HepG2 (cell line): ENCODE measurements around the gene GHSR.

Experiments used
- CTCF ChIP-seq: sonication (generic); formaldehyde crosslinking; IDR thresholded peaks from 2 replicates; pipeline ENCODE4 v1.5.0; 2020; ENCODE audit warnings: mild to moderate bottlenecking, missing genetic modification reagents, moderate library complexity
- EP300 ChIP-seq, 3 experiments: sonication (generic) in 1 of 3; formaldehyde crosslinking in 1 of 3; IDR thresholded peaks; 2 replicates each; pipeline versions ENCODE4 v1.5.1 to v1.6.1; 2011 to 2020; ENCODE audit warnings: low read depth in 2 of 3, low read length in 2 of 3, borderline replicate concordance in 1 of 3, improper control_type of control experiment in 1 of 3, mild to moderate bottlenecking in 1 of 3, missing genetic modification reagents in 1 of 3, moderate library complexity in 1 of 3
- FOXM1 ChIP-seq: sonication (generic); formaldehyde crosslinking; IDR thresholded peaks from 2 replicates; pipeline ENCODE4 v1.5.0; 2020; ENCODE audit warnings: missing genetic modification reagents
- HMGXB4 ChIP-seq, 2 experiments: sonication (generic) in 1 of 2; formaldehyde crosslinking in 1 of 2; IDR thresholded peaks; 2 replicates each; pipeline versions ENCODE4 v1.4.0 to v1.6.1; 2018 to 2020; ENCODE audit warnings: missing genetic modification reagents in 2 of 2, borderline replicate concordance in 1 of 2, low read depth in 1 of 2, mild to moderate bottlenecking in 1 of 2, missing biosample characterization in 1 of 2
- JUN ChIP-seq: sonication (generic); formaldehyde crosslinking; IDR thresholded peaks from 2 replicates; pipeline ENCODE4 v1.4.0; 2020; ENCODE audit warnings: mild to moderate bottlenecking, missing genetic modification reagents
- JUND ChIP-seq: sonication (generic); formaldehyde crosslinking; IDR thresholded peaks from 2 replicates; pipeline ENCODE4 v1.8.0; 2022; ENCODE audit warnings: mild to moderate bottlenecking, missing genetic modification reagents
- MYC ChIP-seq: sonication (generic); formaldehyde crosslinking; IDR thresholded peaks from 2 replicates; pipeline ENCODE4 v1.9.0; 2021; ENCODE audit warnings: missing genetic modification reagents, borderline replicate concordance
- SOX13 ChIP-seq, 3 experiments: fragments of 450-650 bp in 1 of 3; sonication (generic) in 1 of 3; formaldehyde crosslinking in 1 of 3; IDR thresholded peaks in 2 of 3; conservative IDR thresholded peaks in 1 of 3; 2 replicates each; pipeline versions ENCODE4 v1.5.0 to v1.6.1; 2016 to 2020; ENCODE audit warnings: antibody characterized with exemption in 1 of 3, mild to moderate bottlenecking in 1 of 3, missing compliant biosample characterization in 1 of 3, missing genetic modification reagents in 1 of 3, moderate library complexity in 1 of 3

GRCh38 chr3:172398484-172398883 is 49.8 kb downstream of the GHSR start:
- TF ChIP-seq JUND (no peak), HMGXB4 (CRISPR knock-in tag; IDR thresholded peaks at IDR 0.05; ENCODE audit: borderline replicate concordance in 1 of 2, low read depth in 1 of 2) (no peak), SOX13 (IDR thresholded peaks at IDR 0.05) (no peak), SOX13 (CRISPR knock-in tag; conservative IDR thresholded peaks at IDR 0.05 in 1 of 2, IDR thresholded peaks at IDR 0.05 in 1 of 2) (no peak), MYC (no peak), JUN (no peak), EP300 (IDR thresholded peaks at IDR 0.05; ENCODE audit: low read depth in 2 of 2, low read length in 2 of 2) (no peak), EP300 (CRISPR knock-in tag; IDR thresholded peaks at IDR 0.05; ENCODE audit: borderline replicate concordance) (no peak), FOXM1 (CRISPR knock-in tag) (no peak), CTCF (CRISPR knock-in tag) (no peak)
